GM10248 (cell line): ENCODE data around the gene WFDC2.

Experiments
- CTCF ChIA-PET: fragments of 300-600 bp; sonication (Branson Sonifier 250); formaldehyde crosslinking; extraction: SDS; loops from one replicate; lab custom pipeline; 2021; ENCODE audit warnings: antibody characterized with exemption; lab: Yijun Ruan, JAX
- POLR2A ChIA-PET: fragments of 350-650 bp; sonication (Branson Sonifier 250); formaldehyde crosslinking; extraction: SDS; loops from one replicate; lab custom pipeline; 2020; ENCODE audit warnings: antibody characterized with exemption; lab: Yijun Ruan, JAX
- DNase-seq: peaks from one replicate; pipeline ENCODE4 v3.0.0; 2012; ENCODE audit errors: extremely low spot score
- TF ChIP-seq, protein P1 (sequence below): IDR thresholded peaks from 2 replicates; pipeline ENCODE4 v1.5.1; 2012; ENCODE audit warnings: mild to moderate bottlenecking, low read depth; ENCODE audit errors: extremely low read depth, missing control alignments, control extremely low read depth

WFDC2 gene

DNA sequence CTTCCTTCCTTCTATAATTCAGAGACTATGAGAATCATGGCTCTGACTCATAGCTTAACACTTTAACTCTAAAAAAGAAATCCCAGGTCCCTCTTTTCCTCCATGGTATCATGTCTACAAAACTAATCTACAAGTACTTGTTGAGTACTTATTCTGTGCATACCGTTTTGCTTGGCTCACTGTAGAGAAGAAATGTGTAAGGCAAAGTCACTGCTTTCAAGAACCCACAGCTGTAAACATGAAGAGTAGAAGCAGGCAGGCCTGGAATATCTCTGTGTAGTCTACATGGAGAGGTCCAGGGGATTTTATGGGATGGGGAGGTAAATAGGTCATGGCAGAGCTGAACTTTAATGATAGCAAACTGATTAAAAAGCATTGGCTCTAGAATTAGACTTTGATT is 32.0 kb downstream of the WFDC2 start:
- DNase-seq: no peak
- TF ChIP-seq, protein P1, sequence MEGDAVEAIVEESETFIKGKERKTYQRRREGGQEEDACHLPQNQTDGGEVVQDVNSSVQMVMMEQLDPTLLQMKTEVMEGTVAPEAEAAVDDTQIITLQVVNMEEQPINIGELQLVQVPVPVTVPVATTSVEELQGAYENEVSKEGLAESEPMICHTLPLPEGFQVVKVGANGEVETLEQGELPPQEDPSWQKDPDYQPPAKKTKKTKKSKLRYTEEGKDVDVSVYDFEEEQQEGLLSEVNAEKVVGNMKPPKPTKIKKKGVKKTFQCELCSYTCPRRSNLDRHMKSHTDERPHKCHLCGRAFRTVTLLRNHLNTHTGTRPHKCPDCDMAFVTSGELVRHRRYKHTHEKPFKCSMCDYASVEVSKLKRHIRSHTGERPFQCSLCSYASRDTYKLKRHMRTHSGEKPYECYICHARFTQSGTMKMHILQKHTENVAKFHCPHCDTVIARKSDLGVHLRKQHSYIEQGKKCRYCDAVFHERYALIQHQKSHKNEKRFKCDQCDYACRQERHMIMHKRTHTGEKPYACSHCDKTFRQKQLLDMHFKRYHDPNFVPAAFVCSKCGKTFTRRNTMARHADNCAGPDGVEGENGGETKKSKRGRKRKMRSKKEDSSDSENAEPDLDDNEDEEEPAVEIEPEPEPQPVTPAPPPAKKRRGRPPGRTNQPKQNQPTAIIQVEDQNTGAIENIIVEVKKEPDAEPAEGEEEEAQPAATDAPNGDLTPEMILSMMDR: no peak
- ChIA-PET POLR2A (no interaction called here), CTCF (no interaction called here)

GRCh38 chr20:45502561-45502960 is 33.0 kb downstream of the WFDC2 start:
- TF ChIP-seq, protein P1: no peak
- ChIA-PET POLR2A (no interaction called here), CTCF (interaction anchor here (1.3 kb wide), 1 partner anchor 34 kb away, joined by 3 read pairs; no protein-coding TSS in a partner anchor)
- DNase-seq: no peak

GRCh38 chr20:45503403-45503802 is 33.9 kb downstream of the WFDC2 start:
- ChIA-PET POLR2A (no interaction called here), CTCF (interaction anchor here (1.0 to 1.3 kb wide), 3 partner anchors 35 to 271 kb away, joined by 3 read pairs; no protein-coding TSS in a partner anchor)
- TF ChIP-seq, protein P1: no peak
- DNase-seq: no peak

DNA sequence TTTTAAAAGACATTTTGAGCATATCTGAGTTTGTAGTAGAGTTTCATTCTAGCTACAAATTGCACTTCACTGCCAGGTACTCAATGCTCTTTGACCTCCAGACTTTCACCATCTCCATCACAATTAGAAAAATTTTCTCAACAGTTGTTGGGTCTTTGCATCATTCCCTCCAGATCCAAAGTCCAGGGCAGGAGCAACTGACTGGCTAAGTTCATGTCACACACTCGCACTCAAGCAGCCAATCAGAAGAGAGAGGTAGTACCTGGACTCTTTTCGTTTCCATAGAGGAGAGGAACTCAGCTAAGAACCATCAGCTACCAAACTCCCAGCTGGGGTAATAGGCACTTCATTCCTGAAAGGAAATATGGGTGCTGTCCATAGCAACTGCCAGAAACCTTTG is 36.8 kb downstream of the WFDC2 start:
- TF ChIP-seq, protein P1: no peak
- POLR2A ChIA-PET: no interaction called here
- DNase-seq: no peak
- CTCF ChIA-PET: no interaction called here

DNA sequence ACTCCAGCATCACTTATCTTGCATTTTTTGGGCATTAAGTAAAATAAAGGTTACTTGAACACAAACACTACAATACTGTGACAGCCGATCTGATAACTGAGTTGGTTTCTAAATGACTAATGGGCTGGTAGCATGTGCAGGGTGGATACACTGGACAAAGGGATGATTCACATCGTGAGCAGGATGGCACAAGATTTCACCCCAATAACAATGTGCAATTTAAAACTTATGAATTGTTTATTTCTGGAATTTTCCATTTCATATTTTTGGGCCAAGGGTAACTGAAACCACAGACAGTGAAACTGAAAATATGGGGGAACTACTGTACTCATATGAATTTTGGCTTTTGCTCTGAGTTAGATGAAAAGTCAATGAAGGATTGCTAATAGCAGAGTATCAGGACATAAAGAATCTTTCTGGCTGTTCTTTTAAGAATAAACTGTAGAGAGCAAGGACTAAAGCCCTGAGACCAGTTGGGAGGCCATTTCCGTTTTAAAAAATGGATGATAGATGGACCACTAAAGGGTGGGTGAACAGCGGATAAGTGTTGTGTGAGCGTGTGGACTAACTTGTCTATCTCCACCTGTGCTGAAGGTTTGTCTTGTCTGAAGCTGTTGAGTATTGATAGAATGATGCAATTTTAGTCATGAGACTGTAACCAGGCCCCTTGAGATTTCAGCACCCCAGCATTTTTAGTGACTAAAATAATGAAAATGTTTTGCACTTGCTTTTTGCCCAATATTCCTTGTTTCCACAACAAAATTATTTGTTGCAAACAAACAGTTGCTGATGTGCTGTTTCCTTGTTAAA is 37.7 kb downstream of the WFDC2 start:
- TF ChIP-seq, protein P1: no peak
- CTCF ChIA-PET: interaction anchor here (1.2 kb wide), 1 partner anchor 264 kb away, joined by 5 read pairs; no protein-coding TSS in a partner anchor
- DNase-seq: no peak
- POLR2A ChIA-PET: no interaction called here

- TF ChIP-seq, protein P1: no peak
- ChIA-PET POLR2A (no interaction called here), CTCF (interaction anchor here (1.2 kb wide), 1 partner anchor 263 kb away, joined by 5 read pairs; no protein-coding TSS in a partner anchor)
- DNase-seq: no peak
These were observed 38.7 kb downstream of the WFDC2 start for GRCh38 chr20:45508068-45508886.
